Osteocyte (in vitro differentiated cells): ENCODE data around the gene PLOD2. TPM values are rescaled to one million over a fixed set of nuclear protein-coding genes. Genes with fewer than 3 reads are reported as not detected.

Experiments
- DNase-seq: peaks from one replicate; pipeline ENCODE4 v3.0.0; 2021; ENCODE audit warnings: mixed read lengths; ENCODE audit not compliant: unreplicated experiment; ENCODE audit errors: extremely low spot score
- H3K27ac Mint-ChIP-seq: one replicate; pipeline ENCODE4 v1.8.0; 2021; ENCODE audit warnings: mild to moderate bottlenecking, mixed read lengths; ENCODE audit not compliant: unreplicated experiment
- H3K27me3 Mint-ChIP-seq: one replicate; pipeline ENCODE4 v1.8.0; 2021; ENCODE audit warnings: mixed read lengths; ENCODE audit not compliant: unreplicated experiment
- H3K36me3 Mint-ChIP-seq: one replicate; pipeline ENCODE4 v1.8.0; 2021; ENCODE audit warnings: mixed read lengths; ENCODE audit not compliant: unreplicated experiment
- H3K4me1 Mint-ChIP-seq: one replicate; pipeline ENCODE4 v1.8.0; 2021; ENCODE audit warnings: mixed read lengths; ENCODE audit not compliant: unreplicated experiment
- H3K4me3 Mint-ChIP-seq: one replicate; pipeline ENCODE4 v1.8.0; 2021; ENCODE audit warnings: mild to moderate bottlenecking, moderate library complexity, mixed read lengths; ENCODE audit not compliant: unreplicated experiment
- H3K9me3 Mint-ChIP-seq: one replicate; pipeline ENCODE4 v1.8.0; 2021; ENCODE audit warnings: mixed read lengths; ENCODE audit not compliant: unreplicated experiment
- CTCF ChIP-seq: fragments of 200-600 bp; sonication (generic); IDR thresholded peaks from 2 replicates; pipeline ENCODE4 v1.5.0; 2021; ENCODE audit warnings: antibody characterized with exemption, mild to moderate bottlenecking, moderate library complexity
- total RNA-seq: library from RNA; stranded (reverse); gene quantifications from 2 replicates; pipeline ENCODE4 v1.2.1, GENCODE V29; 2021

PLOD2 gene
- total RNA-seq, 1 donor from 2014 or later = 96.1 TPM

- no peak for TF ChIP-seq CTCF
- H3K4me3 Mint-ChIP-seq = peak overlapping the region; percentile 85
- no peaks in the 10 kb centered on the region for H3K9me3 Mint-ChIP-seq
- H3K27ac Mint-ChIP-seq = peak overlapping the region; percentile 94
- H3K4me1 Mint-ChIP-seq = peaks cover 73% of the 10 kb centered on the region
- no peak for DNase-seq
- no peaks in the 10 kb centered on the region for H3K36me3 Mint-ChIP-seq
- H3K27me3 Mint-ChIP-seq = no peaks in the 10 kb centered on the region
Observed at GRCh38 chr3:146159616-146160320, 1.2 kb downstream of the PLOD2 start.

GRCh38 chr3:146159037-146159436, 1.9 kb downstream of the PLOD2 start:
- DNase-seq = no peak

GRCh38 chr3:146157325-146158060, 3.5 kb downstream of the PLOD2 start:
- H3K4me1 Mint-ChIP-seq = peaks cover 74% of the 10 kb centered on the region

More at GRCh38 chr3:146159037-146159436, 1.9 kb downstream of the PLOD2 start:
- H3K4me3 Mint-ChIP-seq = peak overlapping the region; percentile 85
- H3K4me1 Mint-ChIP-seq = peaks cover 73% of the 10 kb centered on the region
- H3K9me3 Mint-ChIP-seq = no peaks in the 10 kb centered on the region
- H3K27me3 Mint-ChIP-seq = no peaks in the 10 kb centered on the region
- H3K27ac Mint-ChIP-seq = peak overlapping the region; percentile 94
- no peak for TF ChIP-seq CTCF
- H3K36me3 Mint-ChIP-seq = no peaks in the 10 kb centered on the region

GRCh38 chr3:146156666-146157314, 4.2 kb downstream of the PLOD2 start:
- Mint-ChIP-seq H3K36me3 (no peaks in the 10 kb centered on the region), H3K27ac (peak overlapping the region; percentile 94), H3K9me3 (no peaks in the 10 kb centered on the region), H3K4me3 (peak overlapping the region; percentile 85), H3K4me1 (peaks cover 72% of the 10 kb centered on the region), H3K27me3 (no peaks in the 10 kb centered on the region)
- no peak for TF ChIP-seq CTCF
- no peak for DNase-seq

More at GRCh38 chr3:146157325-146158060, 3.5 kb downstream of the PLOD2 start:
- no peak for TF ChIP-seq CTCF
- no peak for DNase-seq
- H3K27ac Mint-ChIP-seq = peak overlapping the region; percentile 94
- H3K36me3 Mint-ChIP-seq = no peaks in the 10 kb centered on the region
- no peaks in the 10 kb centered on the region for H3K27me3 Mint-ChIP-seq
- H3K9me3 Mint-ChIP-seq = no peaks in the 10 kb centered on the region
- H3K4me3 Mint-ChIP-seq = peak overlapping the region; percentile 85

- peaks cover 2% of the 10 kb centered on the region for H3K36me3 Mint-ChIP-seq
- H3K4me3 Mint-ChIP-seq = peak overlapping the region; percentile 58
- no peaks in the 10 kb centered on the region for H3K9me3 Mint-ChIP-seq
- no peak for TF ChIP-seq CTCF
- H3K27me3 Mint-ChIP-seq = no peaks in the 10 kb centered on the region
- DNase-seq = no peak
- peak overlapping the region; percentile 94 for H3K27ac Mint-ChIP-seq
- H3K4me1 Mint-ChIP-seq = peaks cover 73% of the 10 kb centered on the region
Observed at GRCh38 chr3:146156095-146156494, 4.9 kb downstream of the PLOD2 start.
